VCaP (cell line): ENCODE results near the gene DUSP3.

Source experiments
- H3K27ac ChIP-seq: fragments of 450-650 bp; 2 replicates; pipeline ENCODE4 v1.5.1; 2017
- TF ChIP-seq, protein P1 (sequence below): fragments of 450-650 bp; conservative IDR thresholded peaks from 2 replicates; pipeline ENCODE4 v1.5.1; 2017; ENCODE audit warnings: mild to moderate bottlenecking, moderate library complexity

DUSP3 gene

DNA sequence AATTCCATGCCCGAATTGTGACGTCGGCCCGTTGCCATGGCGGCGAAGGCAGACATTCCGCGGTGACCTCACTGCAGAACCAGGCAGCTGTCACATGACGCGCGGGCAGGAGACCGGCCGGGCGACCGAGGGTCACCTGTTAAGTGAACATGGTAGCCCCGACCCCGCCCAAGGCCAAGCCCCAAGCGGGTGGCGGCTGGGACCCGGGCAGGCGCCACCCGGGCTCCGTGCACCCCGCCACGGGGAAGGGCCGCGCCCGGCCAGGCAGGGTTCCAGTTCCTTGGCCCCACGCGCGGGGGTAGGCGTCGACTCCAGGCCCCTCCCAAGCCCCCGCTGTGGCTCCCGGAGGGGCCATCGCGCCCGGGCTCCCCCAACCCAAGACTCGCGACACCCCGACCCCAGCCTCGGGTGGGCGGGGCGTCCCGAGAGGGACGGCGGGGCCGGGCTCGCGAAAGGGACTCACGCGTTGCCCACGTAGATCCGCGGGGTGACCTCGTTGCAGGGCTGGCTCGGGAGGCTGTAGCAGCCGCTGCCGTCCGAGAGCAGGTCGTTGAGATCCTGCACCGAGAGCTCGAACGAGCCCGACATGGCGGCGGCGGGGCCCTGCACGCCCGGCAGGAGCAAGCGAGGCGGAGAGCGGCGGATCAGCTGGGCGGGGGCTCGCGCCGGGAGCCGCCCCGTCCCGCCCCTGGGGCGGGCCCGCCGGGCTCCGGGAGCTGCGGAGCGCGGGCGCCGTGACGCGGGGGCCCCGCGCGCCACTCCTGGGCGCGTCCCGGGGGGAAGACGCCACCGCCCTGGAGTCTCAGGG is at the start of gene DUSP3:
DUSP3 (minus strand) TSS at position 641 of the 808 bp plus-strand sequence; CDS start at position 588, 53 bp downstream.
- TF ChIP-seq, protein P1, sequence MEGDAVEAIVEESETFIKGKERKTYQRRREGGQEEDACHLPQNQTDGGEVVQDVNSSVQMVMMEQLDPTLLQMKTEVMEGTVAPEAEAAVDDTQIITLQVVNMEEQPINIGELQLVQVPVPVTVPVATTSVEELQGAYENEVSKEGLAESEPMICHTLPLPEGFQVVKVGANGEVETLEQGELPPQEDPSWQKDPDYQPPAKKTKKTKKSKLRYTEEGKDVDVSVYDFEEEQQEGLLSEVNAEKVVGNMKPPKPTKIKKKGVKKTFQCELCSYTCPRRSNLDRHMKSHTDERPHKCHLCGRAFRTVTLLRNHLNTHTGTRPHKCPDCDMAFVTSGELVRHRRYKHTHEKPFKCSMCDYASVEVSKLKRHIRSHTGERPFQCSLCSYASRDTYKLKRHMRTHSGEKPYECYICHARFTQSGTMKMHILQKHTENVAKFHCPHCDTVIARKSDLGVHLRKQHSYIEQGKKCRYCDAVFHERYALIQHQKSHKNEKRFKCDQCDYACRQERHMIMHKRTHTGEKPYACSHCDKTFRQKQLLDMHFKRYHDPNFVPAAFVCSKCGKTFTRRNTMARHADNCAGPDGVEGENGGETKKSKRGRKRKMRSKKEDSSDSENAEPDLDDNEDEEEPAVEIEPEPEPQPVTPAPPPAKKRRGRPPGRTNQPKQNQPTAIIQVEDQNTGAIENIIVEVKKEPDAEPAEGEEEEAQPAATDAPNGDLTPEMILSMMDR, result no peak; the same call in 1 of the 2 replicates
- peak within 1 kb of the TSS; percentile 95 for H3K27ac ChIP-seq

DNA sequence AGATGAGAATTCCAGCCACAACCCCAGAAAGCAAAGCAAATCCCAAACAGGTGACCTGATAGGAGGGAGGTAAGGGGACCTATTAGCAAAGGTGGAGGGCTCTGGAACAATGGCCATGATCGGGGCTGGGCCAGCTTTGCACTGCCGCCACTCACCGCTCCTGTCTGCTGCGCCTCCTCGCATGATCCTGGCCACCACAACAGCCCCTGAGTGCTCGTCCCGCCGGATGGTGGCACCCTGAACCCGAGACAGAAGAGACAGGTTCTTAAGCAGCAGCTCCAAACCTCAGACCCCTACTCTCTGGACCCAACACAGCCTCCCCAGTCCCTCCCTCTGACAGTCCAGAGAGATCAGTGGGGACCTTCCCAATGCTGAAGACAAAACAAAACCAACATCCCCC is 48.8 kb upstream of the DUSP3 start:
- TF ChIP-seq, protein P1, result no peak

DNA sequence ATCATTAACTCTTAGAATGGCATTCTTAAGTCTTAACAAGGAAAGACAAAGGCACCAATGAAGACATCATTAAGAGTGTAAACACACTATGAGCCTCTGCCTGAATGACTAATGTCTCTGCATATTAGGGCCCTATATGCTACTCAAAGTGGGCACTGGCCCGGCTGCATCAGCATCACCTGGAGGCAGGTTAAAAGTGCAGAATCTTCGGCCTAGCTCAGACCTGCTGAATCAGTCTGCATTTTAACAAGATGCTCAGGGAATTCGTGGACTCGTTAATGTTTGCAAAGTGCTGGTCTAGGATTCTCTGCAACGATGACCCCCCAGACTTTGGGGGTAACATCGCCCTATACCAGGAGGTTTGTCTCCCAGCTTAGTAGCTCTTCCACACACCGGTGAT is 47.4 kb upstream of the DUSP3 start:
- H3K27ac ChIP-seq, result no peak overlapping the region
- TF ChIP-seq, protein P1, result no peak

More for the DNA sequence above, 48.8 kb upstream of the DUSP3 start:
- no peak overlapping the region for H3K27ac ChIP-seq

DNA sequence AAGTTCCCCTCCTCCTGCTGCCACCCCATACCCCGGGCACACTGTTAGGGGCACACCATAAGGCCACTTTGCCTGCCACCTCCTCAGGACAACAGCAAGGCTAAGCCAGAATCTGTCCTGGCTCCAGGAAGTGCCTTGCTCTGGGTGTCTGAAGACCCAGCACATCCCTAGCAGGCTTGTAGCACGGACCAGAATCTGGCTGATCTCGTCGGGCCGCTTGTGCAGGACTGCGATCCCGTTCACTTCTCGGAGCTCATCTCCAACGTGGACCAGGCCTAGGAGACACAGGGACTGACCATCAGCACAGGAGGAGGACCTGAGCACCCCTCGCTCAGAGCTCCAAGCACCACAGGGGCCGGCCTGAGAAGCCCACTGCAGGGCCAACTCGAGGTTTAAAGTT is 46.8 kb upstream of the DUSP3 start:
- TF ChIP-seq, protein P1, result no peak
- H3K27ac ChIP-seq, result no peak overlapping the region

DNA sequence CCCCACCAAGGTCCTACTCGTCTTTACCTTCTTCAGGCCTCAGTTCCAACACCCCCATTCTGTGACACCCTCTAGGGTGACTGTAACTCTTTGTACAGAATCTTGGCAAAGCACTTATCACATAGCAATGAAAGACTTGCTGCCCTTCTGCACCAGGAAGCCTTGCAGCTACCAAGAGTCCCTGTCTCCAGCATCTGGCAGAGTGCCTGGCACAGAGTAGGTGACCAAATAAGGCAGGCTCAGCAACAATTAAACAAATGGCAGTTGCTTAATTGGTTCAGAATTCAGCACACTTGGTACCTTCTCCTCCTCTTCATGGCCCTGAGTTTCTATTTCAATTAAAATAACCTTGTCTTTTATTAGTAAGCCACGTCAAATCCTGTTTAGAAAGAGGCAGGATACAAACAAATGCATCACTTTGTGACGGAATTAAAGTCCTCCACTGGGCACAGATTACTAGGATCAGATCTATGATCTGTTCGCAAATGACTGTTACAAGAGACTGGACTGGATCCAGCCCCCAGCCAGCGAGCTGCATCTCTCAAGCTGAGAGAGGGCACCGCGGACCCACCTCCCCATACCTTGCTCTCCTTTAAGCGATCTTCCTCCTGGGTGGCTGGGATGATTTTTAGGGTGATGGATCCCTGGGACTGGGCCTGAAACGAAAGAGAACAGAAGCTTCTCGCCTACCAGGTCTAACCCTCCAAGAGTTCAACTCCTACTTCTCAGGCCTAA is 44.7 kb upstream of the DUSP3 start:
- H3K27ac ChIP-seq, result 0 out of 2 replicates have a peak overlapping the region, but pooled peaks have one; percentile 16
- TF ChIP-seq, protein P1, result no peak

DNA sequence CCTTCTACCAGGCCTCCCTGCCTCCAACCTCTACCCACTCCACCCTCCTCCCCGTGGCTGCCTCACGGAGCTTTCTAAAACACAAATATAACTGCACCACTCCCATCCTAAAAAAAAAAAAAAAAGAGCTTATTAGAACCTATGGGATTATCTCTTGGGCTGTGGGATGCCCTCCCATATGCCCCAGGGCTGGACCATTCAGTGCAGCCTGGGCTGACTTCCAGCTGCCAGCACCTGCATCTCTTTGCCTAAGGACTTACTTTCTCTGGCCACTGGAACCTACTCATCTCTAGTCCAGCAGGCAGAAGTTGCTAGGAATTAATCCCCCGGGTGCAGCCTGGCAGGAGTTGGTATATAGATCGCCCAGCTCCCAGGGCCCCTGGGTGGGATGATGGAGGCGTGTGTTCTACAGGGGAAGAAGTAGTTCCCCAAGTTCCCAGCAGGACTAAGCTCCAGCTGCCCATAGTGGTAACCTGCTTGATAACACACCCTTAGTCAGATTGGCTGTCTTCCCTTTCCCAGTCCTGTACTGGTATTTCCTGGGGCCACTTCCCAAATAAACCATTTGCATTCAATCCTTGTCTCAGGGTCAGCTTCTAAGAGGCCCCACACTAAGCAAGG is 43.9 kb upstream of the DUSP3 start:
- no peak overlapping the region for H3K27ac ChIP-seq
- TF ChIP-seq, protein P1, result no peak

DNA sequence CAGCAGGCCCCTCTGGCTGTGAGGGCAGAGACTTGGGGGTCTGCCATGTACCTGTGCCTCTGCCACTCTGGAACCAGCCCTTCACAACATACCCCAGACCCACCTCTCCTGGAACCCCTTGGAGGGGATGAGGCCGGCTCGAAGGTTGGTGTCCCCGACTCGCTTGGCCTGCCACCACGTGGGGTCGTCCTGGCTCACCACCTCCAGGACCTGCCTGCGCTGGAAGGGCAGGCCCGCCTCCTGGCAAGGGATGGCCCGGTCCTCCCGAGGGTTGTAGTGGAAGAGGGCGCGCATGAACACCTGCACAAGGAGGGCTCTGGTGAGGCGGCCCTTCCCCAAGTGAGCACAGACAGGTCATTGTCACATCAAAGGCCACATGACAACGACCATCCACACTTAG is 42.0 kb upstream of the DUSP3 start:
- no peak overlapping the region for H3K27ac ChIP-seq
- TF ChIP-seq, protein P1, result no peak
